Lung (tissue), 12 donors: ENCODE results near the gene UNC5B. TPM values are rescaled to one million over a fixed set of nuclear protein-coding genes. Genes with fewer than 3 reads are reported as not detected.

Source experiments
- ATAC-seq: fragments of 200-7000 bp; cut with Tn5 transposase; one replicate; pipeline ENCODE4 v1.9.1; 2020; ENCODE audit warnings: moderate number of reproducible peaks; ENCODE audit not compliant: insufficient read depth, low FRiP score
- DNase-seq, 3 donors: peaks; one replicate each; pipeline ENCODE4 v3.0.0-alpha.2; 2013 to 2017
- H3K27ac ChIP-seq, 2 donors: one replicate each; pipeline ENCODE4 v1.5.1; 2013; ENCODE audit warnings: mild to moderate bottlenecking in 2 of 2, moderate library complexity in 2 of 2, control low read depth in 1 of 2, inconsistent platforms in 1 of 2, low read depth in 1 of 2, low read length in 1 of 2
- H3K27me3 ChIP-seq, 3 donors: one replicate each; pipeline ENCODE4 v1.5.1; 2013; ENCODE audit warnings: low read length in 2 of 3; ENCODE audit not compliant: control insufficient read depth in 3 of 3, insufficient read depth in 3 of 3
- H3K36me3 ChIP-seq, 4 donors: one replicate each; pipeline ENCODE4 v1.5.1; 2013; ENCODE audit warnings: low read length in 4 of 4, mild to moderate bottlenecking in 1 of 4, moderate library complexity in 1 of 4; ENCODE audit not compliant: control insufficient read depth in 4 of 4, insufficient read depth in 4 of 4
- H3K4me1 ChIP-seq, 5 donors: one replicate each; pipeline ENCODE4 v1.5.1; 2013; ENCODE audit warnings: low read length in 5 of 5, mild to moderate bottlenecking in 2 of 5, moderate library complexity in 1 of 5; ENCODE audit not compliant: control insufficient read depth in 5 of 5, insufficient read depth in 5 of 5
- H3K4me3 ChIP-seq: one replicate; pipeline ENCODE4 v1.5.1; 2013; ENCODE audit warnings: mild to moderate bottlenecking, control low read depth, moderate library complexity
- H3K9ac ChIP-seq, 2 donors: one replicate each; pipeline ENCODE4 v1.5.1; 2013; ENCODE audit warnings: low read length in 2 of 2, control low read depth in 1 of 2; ENCODE audit not compliant: insufficient read depth in 1 of 2
- H3K9me3 ChIP-seq, 4 donors: one replicate each; pipeline ENCODE4 v1.5.1; 2013; ENCODE audit warnings: low read length in 3 of 4, mild to moderate bottlenecking in 1 of 4, moderate library complexity in 1 of 4; ENCODE audit not compliant: control insufficient read depth in 4 of 4, insufficient read depth in 3 of 4
- CTCF ChIP-seq: IDR thresholded peaks from 2 replicates; pipeline ENCODE4 v1.5.1; 2012; ENCODE audit warnings: mild to moderate bottlenecking; ENCODE audit errors: control extremely low read depth, extremely low read depth
- WGBS, 2 donors: extraction: QIAGEN DNeasy Blood & Tissue Kit; methylation state at CpG; one replicate each; pipeline ENCODE4 v1.1.7; 2013; 5-methylcytosine and 5-hydroxymethylcytosine counted together
- polyA plus RNA-seq, 2 donors: library from polyadenylated mRNA; stranded (reverse); fragments of 200-250 nt; gene quantifications; one replicate each; pipeline ENCODE4 v1.2.1, GENCODE V29; 2013
- total RNA-seq, 2 donors: library from RNA; depleted of rRNA in 1 of 2; stranded (reverse); fragments of >200 nt in 1 of 2; gene quantifications; one replicate each; pipeline ENCODE4 v1.2.1, GENCODE V29; 2014 to 2021
- donor health status: control.
- donor health status: control.
- donor health status: Bipolar disorder and iron deficiency.
- donor health status: healthy.
- donor health status: DM: yes; HTN: yes; CAD: no.

Gene UNC5B
- total and polyA plus RNA-seq, 4 donors, result 4.4 to 23.8 (median 8.3) TPM

GRCh38 chr10:71335173-71335708 is 122.9 kb downstream of the UNC5B start:
- Histone ChIP-seq H3K4me3 (no peak overlapping the region), H3K36me3 (peaks cover 0 to 9% (median 0%) of the 10 kb centered on the region in 4 donors), H3K27ac (no peak overlapping the region), H3K27me3 (no peaks in the 10 kb centered on the region), H3K9me3 (no peaks in the 10 kb centered on the region), H3K9ac (no peak overlapping the region), H3K4me1 (peaks cover 0 to 20% (median 8%) of the 10 kb centered on the region in 5 donors)
- no peak for TF ChIP-seq CTCF
- DNase-seq, result no peak
- no peak for ATAC-seq
- 91% methylated on average over 15 of the region's 15 CpGs for WGBS, 2 donors

- Histone ChIP-seq H3K36me3 (peaks cover 0 to 7% (median 0%) of the 10 kb centered on the region in 4 donors), H3K4me3 (no peak overlapping the region), H3K9me3 (no peaks in the 10 kb centered on the region), H3K9ac (no peak overlapping the region), H3K27me3 (no peaks in the 10 kb centered on the region), H3K4me1 (peaks cover 0 to 23% (median 8%) of the 10 kb centered on the region in 5 donors), H3K27ac (no peak overlapping the region)
- TF ChIP-seq CTCF, result no peak
- ATAC-seq, result no peak
- DNase-seq, result no peak
- 84 to 89% methylated on average over 6 of the region's 6 CpGs for WGBS, 2 donors
Measured at GRCh38 chr10:71336632-71337031, 124.3 kb downstream of the UNC5B start.

- 96 to 98% methylated on average over 13 of the region's 13 CpGs for WGBS, 2 donors
- Histone ChIP-seq H3K4me3 (no peak overlapping the region), H3K27ac (no peak overlapping the region), H3K9me3 (no peaks in the 10 kb centered on the region), H3K36me3 (peaks cover 0 to 7% (median 0%) of the 10 kb centered on the region in 4 donors), H3K9ac (no peak overlapping the region), H3K27me3 (no peaks in the 10 kb centered on the region), H3K4me1 (peaks cover 0 to 23% (median 8%) of the 10 kb centered on the region in 5 donors)
- no peak for TF ChIP-seq CTCF
- DNase-seq (no peak), ATAC-seq (no peak)
Measured at GRCh38 chr10:71337219-71337701, 124.9 kb downstream of the UNC5B start.
